Thoracic aorta (tissue), 2 donors: ENCODE data around the gene ID3. TPM values are rescaled to one million over a fixed set of nuclear protein-coding genes. Genes with fewer than 3 reads are reported as not detected.

ENCODE experiments used
- ATAC-seq: fragments of 150-250 bp; one replicate; pipeline ENCODE4 v1.8.0; 2017; ENCODE audit warnings: low read depth; ENCODE audit not compliant: insufficient number of reproducible peaks, low FRiP score
- DNase-seq: peaks from one replicate; pipeline ENCODE4 v3.0.0-alpha.2; 2020; ENCODE audit warnings: low spot score
- H3K27ac ChIP-seq, 2 donors: fragments of 200-600 bp; sonication (generic); 1 replicate in 1 of 2; 2 replicates in 1 of 2; pipeline ENCODE4 v1.5.1; 2016; ENCODE audit warnings: mild to moderate bottlenecking in 2 of 2, moderate library complexity in 2 of 2
- H3K27me3 ChIP-seq: fragments of 200-600 bp; sonication (generic); replicated peaks from 2 replicates; pipeline ENCODE4 v1.6.0; 2016; ENCODE audit warnings: mild to moderate bottlenecking; ENCODE audit not compliant: insufficient read depth
- H3K36me3 ChIP-seq: fragments of 200-600 bp; sonication (generic); one replicate; pipeline ENCODE4 v1.5.1; 2016
- H3K4me1 ChIP-seq, 2 donors: fragments of 200-600 bp; sonication (generic); 1 replicate in 1 of 2; 2 replicates in 1 of 2; pipeline versions ENCODE4 v1.5.1 to v1.6.0; 2016; ENCODE audit warnings: low read depth in 2 of 2, mild to moderate bottlenecking in 1 of 2; ENCODE audit not compliant: control insufficient read depth in 1 of 2
- H3K4me3 ChIP-seq: fragments of 200-600 bp; sonication (generic); 2 replicates; pipeline ENCODE4 v1.5.1; 2016; ENCODE audit warnings: mild to moderate bottlenecking
- H3K9me3 ChIP-seq: fragments of 200-600 bp; sonication (generic); 2 replicates; pipeline ENCODE4 v1.5.1; 2016
- total RNA-seq, 2 donors: library from RNA; depleted of rRNA; stranded (reverse); fragments of >200 nt; gene quantifications; one replicate each; pipeline versions ENCODE4 v1.1.0 to v1.2.3, GENCODE V29; 2016
- TF ChIP-seq, protein P1 (sequence below): fragments of 200-600 bp; sonication (generic); IDR thresholded peaks from one replicate; pipeline ENCODE4 v1.5.1; 2019; ENCODE audit warnings: antibody characterized with exemption

ID3 gene
- total RNA-seq, 2 donors from 2014 or later: 309 to 692 TPM

DNA sequence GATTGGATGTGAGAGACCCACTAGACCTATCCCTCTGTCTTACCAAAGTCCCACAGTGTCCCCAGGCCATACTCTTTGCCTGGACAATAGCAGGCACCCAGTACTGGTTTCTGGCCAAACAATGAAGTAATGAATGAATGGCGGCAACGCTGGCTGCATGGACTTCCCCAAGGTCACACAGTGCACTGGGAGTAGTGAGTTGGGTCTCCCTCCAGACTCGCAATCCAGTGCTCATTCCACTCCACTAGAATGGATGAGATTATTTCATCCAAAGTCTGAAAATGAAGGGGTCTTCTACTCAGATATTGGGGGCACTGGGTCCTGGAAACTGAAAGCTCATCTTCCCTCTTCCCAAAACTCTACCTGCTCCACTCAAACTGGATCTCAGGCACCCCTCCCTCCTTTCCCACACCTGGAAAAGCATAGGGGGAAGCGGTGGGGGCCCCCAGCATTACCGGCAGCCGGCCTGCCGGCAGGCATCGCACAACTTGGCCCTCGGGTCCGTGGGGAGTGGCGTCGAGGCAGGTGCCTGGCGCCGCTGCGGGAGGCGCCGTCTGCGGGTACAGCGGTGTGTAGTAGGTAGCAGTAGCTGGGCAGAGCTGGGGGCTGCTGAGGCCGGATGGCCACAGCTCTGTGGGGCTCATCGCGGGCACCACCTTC, 29.1 kb downstream of the ID3 start:
- Histone ChIP-seq H3K4me3 (peak overlapping the region; percentile 76), H3K27ac (no peak overlapping the region), H3K9me3 (no peaks in the 10 kb centered on the region), H3K4me1 (peaks cover 13 to 26% of the 10 kb centered on the region in 2 donors), H3K36me3 (no peaks in the 10 kb centered on the region), H3K27me3 (no peaks in the 10 kb centered on the region)
- ATAC-seq (no peak), DNase-seq (no peak)
- TF ChIP-seq, protein P1, sequence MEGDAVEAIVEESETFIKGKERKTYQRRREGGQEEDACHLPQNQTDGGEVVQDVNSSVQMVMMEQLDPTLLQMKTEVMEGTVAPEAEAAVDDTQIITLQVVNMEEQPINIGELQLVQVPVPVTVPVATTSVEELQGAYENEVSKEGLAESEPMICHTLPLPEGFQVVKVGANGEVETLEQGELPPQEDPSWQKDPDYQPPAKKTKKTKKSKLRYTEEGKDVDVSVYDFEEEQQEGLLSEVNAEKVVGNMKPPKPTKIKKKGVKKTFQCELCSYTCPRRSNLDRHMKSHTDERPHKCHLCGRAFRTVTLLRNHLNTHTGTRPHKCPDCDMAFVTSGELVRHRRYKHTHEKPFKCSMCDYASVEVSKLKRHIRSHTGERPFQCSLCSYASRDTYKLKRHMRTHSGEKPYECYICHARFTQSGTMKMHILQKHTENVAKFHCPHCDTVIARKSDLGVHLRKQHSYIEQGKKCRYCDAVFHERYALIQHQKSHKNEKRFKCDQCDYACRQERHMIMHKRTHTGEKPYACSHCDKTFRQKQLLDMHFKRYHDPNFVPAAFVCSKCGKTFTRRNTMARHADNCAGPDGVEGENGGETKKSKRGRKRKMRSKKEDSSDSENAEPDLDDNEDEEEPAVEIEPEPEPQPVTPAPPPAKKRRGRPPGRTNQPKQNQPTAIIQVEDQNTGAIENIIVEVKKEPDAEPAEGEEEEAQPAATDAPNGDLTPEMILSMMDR: no peak

- Histone ChIP-seq H3K9me3 (no peaks in the 10 kb centered on the region), H3K27ac (no peak overlapping the region), H3K4me3 (no peak overlapping the region), H3K36me3 (no peaks in the 10 kb centered on the region), H3K4me1 (peaks cover 13 to 26% of the 10 kb centered on the region in 2 donors), H3K27me3 (no peaks in the 10 kb centered on the region)
- DNase-seq (no peak), ATAC-seq (no peak)
- TF ChIP-seq, protein P1: no peak
Measured at GRCh38 chr1:23529146-23530086, 29.9 kb downstream of the ID3 start.

GRCh38 chr1:23528250-23528978, 30.9 kb downstream of the ID3 start:
- H3K27ac ChIP-seq: no peak overlapping the region
- H3K4me3 ChIP-seq: no peak overlapping the region
- DNase-seq (peak; percentile 21), ATAC-seq (no peak)
- no peaks in the 10 kb centered on the region for H3K9me3 ChIP-seq
- no peaks in the 10 kb centered on the region for H3K36me3 ChIP-seq
- TF ChIP-seq, protein P1: no peak
- H3K4me1 ChIP-seq: peaks cover 13 to 26% of the 10 kb centered on the region in 2 donors
- no peaks in the 10 kb centered on the region for H3K27me3 ChIP-seq

- no peak for DNase-seq
- Histone ChIP-seq H3K4me3 (no peak overlapping the region), H3K4me1 (peaks cover 13 to 26% of the 10 kb centered on the region in 2 donors), H3K9me3 (no peaks in the 10 kb centered on the region), H3K36me3 (no peaks in the 10 kb centered on the region), H3K27ac (no peak overlapping the region), H3K27me3 (no peaks in the 10 kb centered on the region)
- TF ChIP-seq, protein P1: no peak
- no peak for ATAC-seq
Measured at GRCh38 chr1:23527900-23528249, 31.4 kb downstream of the ID3 start.

GRCh38 chr1:23527366-23527765, 31.9 kb downstream of the ID3 start:
- DNase-seq (no peak), ATAC-seq (no peak)
- H3K4me1 ChIP-seq: peaks cover 13 to 26% of the 10 kb centered on the region in 2 donors

More at GRCh38 chr1:23527366-23527765, 31.9 kb downstream of the ID3 start:
- Histone ChIP-seq H3K9me3 (no peaks in the 10 kb centered on the region), H3K27me3 (no peaks in the 10 kb centered on the region), H3K4me3 (no peak overlapping the region), H3K36me3 (no peaks in the 10 kb centered on the region), H3K27ac (no peak overlapping the region)
- TF ChIP-seq, protein P1: no peak
